AG04449 (cell line): ENCODE data around the gene SURF1.

Experiments used
- CTCF ChIA-PET: fragments of 350-600 bp; formaldehyde crosslinking; extraction: SDS; loops from one replicate; lab custom pipeline; 2021; ENCODE audit warnings: antibody characterized with exemption; lab: Yijun Ruan, JAX
- POLR2A ChIA-PET: fragments of 400-600, 350-600 bp; formaldehyde crosslinking; extraction: SDS; loops from one replicate; lab custom pipeline; 2020; ENCODE audit warnings: antibody characterized with exemption, inconsistent platforms; lab: Yijun Ruan, JAX
- DNase-seq: peaks from one replicate; pipeline ENCODE4 v3.0.0-alpha.2; 2010; ENCODE audit warnings: low read depth, low spot score
- H3K4me3 ChIP-seq: 2 replicates; pipeline ENCODE4 v1.5.1; 2011; ENCODE audit warnings: low read depth, mild to moderate bottlenecking, control low read depth, low read length
- CTCF ChIP-seq: IDR thresholded peaks from one replicate; pipeline ENCODE4 v1.5.1; 2011; ENCODE audit warnings: mild to moderate bottlenecking, moderate library complexity, low read length, control low read depth, inconsistent platforms; ENCODE audit not compliant: insufficient read depth; ENCODE audit errors: missing control alignments

Gene SURF1

GRCh38 chr9:133351526-133351907, 4.8 kb downstream of the SURF1 start:
- POLR2A ChIA-PET, result interaction anchor here (0.9 kb wide), 2 partner anchors 9 to 12 kb away, joined by 3 read pairs; no protein-coding TSS in a partner anchor
- H3K4me3 ChIP-seq, result no peak overlapping the region
- TF ChIP-seq CTCF, result no peak
- CTCF ChIA-PET, result interaction anchor here (0.6 to 1.7 kb wide), 5 partner anchors 8 to 208 kb away, joined by 3 to 8 read pairs (median 3); no protein-coding TSS in a partner anchor
- no peak for DNase-seq

- peak overlapping the region; percentile 25 for H3K4me3 ChIP-seq
- TF ChIP-seq CTCF, result no peak
- DNase-seq, result no peak
- CTCF ChIA-PET, result interaction anchor here (0.9 to 1.2 kb wide), 5 partner anchors 9 to 169 kb away, joined by 3 read pairs; no protein-coding TSS in a partner anchor
- POLR2A ChIA-PET, result interaction anchor here (0.7 to 0.9 kb wide), 2 partner anchors 20 to 135 kb away, joined by 3 to 4 read pairs; no protein-coding TSS in a partner anchor
These were observed 6.2 kb downstream of the SURF1 start for GRCh38 chr9:133349965-133350616.

- ChIA-PET POLR2A (interaction anchor here (0.8 to 2.1 kb wide), 8 partner anchors 7 to 213 kb away, joined by 3 to 14 read pairs (median 8); partner anchors contain the start of genes SURF1 and SURF2), CTCF (interaction anchor here (1.2 to 1.7 kb wide), 2 partner anchors 8 to 14 kb away, joined by 3 to 6 read pairs; no protein-coding TSS in a partner anchor)
- no peak for DNase-seq
- TF ChIP-seq CTCF, result no peak
- peak overlapping the region; percentile 96 for H3K4me3 ChIP-seq
These were observed 7.3 kb downstream of the SURF1 start for GRCh38 chr9:133348718-133349573.

- DNase-seq, result peak; percentile 73
- TF ChIP-seq CTCF, result no peak
- ChIA-PET CTCF (interaction anchor here (1.2 to 1.8 kb wide), 3 partner anchors 9 to 161 kb away, joined by 3 to 6 read pairs (median 6); no protein-coding TSS in a partner anchor), POLR2A (interaction anchor here (0.6 to 2.1 kb wide), 19 partner anchors 8 to 213 kb away, joined by 3 to 14 read pairs (median 4); partner anchors contain the start of genes CACFD1, SLC2A6, SURF1 and SURF2)
- H3K4me3 ChIP-seq, result peak within 1 kb of the TSS; percentile 96
These were observed 8.1 kb downstream of the SURF1 start, which contains the start of the genes MED22 and RPL7A for GRCh38 chr9:133347985-133348717. TSS of gene MED22 (minus strand) at chr9:133348131. CDS start at chr9:133346662, 1,469 bp downstream. TSS of gene RPL7A (plus strand) at chr9:133348218. CDS start at chr9:133348244, 26 bp downstream.

- TF ChIP-seq CTCF, result no peak
- H3K4me3 ChIP-seq, result peak overlapping the region; percentile 96
- POLR2A ChIA-PET, result interaction anchor here (0.6 to 2.1 kb wide), 20 partner anchors 8 to 319 kb away, joined by 3 to 14 read pairs (median 4); partner anchors contain the start of genes CACFD1, SLC2A6, SURF1 and SURF2
- CTCF ChIA-PET, result interaction anchor here (1.1 to 1.8 kb wide), 3 partner anchors 9 to 161 kb away, joined by 3 to 6 read pairs (median 6); partner anchors contain the start of genes SURF1 and SURF2
- no peak for DNase-seq
These were observed 8.7 kb downstream of the SURF1 start for GRCh38 chr9:133347515-133347984.
